H1 (cell line): ENCODE data around the gene EXOC2. TPM values are rescaled to one million over a fixed set of nuclear protein-coding genes. Genes with fewer than 3 reads are reported as not detected.

Experiments
- CTCF ChIA-PET: fragments of 300-600 bp; sonication (Branson Sonifier 250); formaldehyde crosslinking; loops from one replicate; lab custom pipeline; 2021; ENCODE audit not compliant: partially characterized antibody; lab: Charles Lee
- POLR2A ChIA-PET: fragments of 300-600 bp; sonication (Branson Sonifier 250); formaldehyde crosslinking; loops from one replicate; lab custom pipeline; 2021; ENCODE audit warnings: inconsistent platforms; ENCODE audit not compliant: partially characterized antibody; lab: Charles Lee
- DNase-seq, 2 experiments: peaks; one replicate each; pipeline versions ENCODE4 v3.0.0 to v3.0.0-alpha.2; 2010 to 2022; ENCODE audit warnings: low spot score in 2 of 2, low read depth in 1 of 2, mixed read lengths in 1 of 2
- FAIRE-seq: peaks from 2 replicates; lab custom pipeline; 2011; peaks lifted over from hg19 to GRCh38; lab: Jason Lieb, UNC
- H2AFZ ChIP-seq: 2 replicates; pipeline ENCODE4 v1.8.1; 2012; ENCODE audit warnings: low read length, inconsistent platforms
- H2AK5ac ChIP-seq: 2 replicates; pipeline ENCODE4 v1.6.1; 2013; ENCODE audit warnings: low read depth, low read length
- H2BK120ac ChIP-seq: replicated peaks from 2 replicates; pipeline ENCODE3; 2013; ENCODE audit warnings: low read depth, low read length, inconsistent platforms
- H2BK12ac ChIP-seq: 2 replicates; pipeline ENCODE4 v1.6.1; 2013; ENCODE audit warnings: low read depth, low read length
- H2BK15ac ChIP-seq: 2 replicates; pipeline ENCODE4 v1.6.1; 2013; ENCODE audit warnings: low read length
- H2BK20ac ChIP-seq: 2 replicates; pipeline ENCODE4 v1.6.1; 2013; ENCODE audit warnings: low read length
- H2BK5ac ChIP-seq: 2 replicates; pipeline ENCODE4 v1.6.1; 2013; ENCODE audit warnings: low read depth, low read length
- H3K14ac ChIP-seq: 2 replicates; pipeline ENCODE4 v1.6.1; 2013; ENCODE audit warnings: inconsistent platforms; ENCODE audit not compliant: insufficient read length
- H3K18ac ChIP-seq: 2 replicates; pipeline ENCODE4 v1.6.1; 2013; ENCODE audit warnings: low read length; ENCODE audit errors: extremely low read depth
- H3K23ac ChIP-seq: 2 replicates; pipeline ENCODE4 v1.6.1; 2013; ENCODE audit warnings: inconsistent platforms; ENCODE audit not compliant: insufficient read length
- H3K23me2 ChIP-seq: 2 replicates; pipeline ENCODE4 v1.6.1; 2013; ENCODE audit warnings: low read depth, low read length
- H3K27ac ChIP-seq: 2 replicates; pipeline ENCODE4 v1.6.1; 2011; ENCODE audit warnings: low read depth, low read length, inconsistent platforms
- H3K27me3 ChIP-seq, 4 experiments: replicated peaks in 1 of 4; 1 replicate in 1 of 4; 2 replicates in 3 of 4; pipeline versions ENCODE4 v1.6.1 to v1.8.1; 2011 to 2013; ENCODE audit warnings: low read length in 3 of 4, mild to moderate bottlenecking in 3 of 4, inconsistent platforms in 2 of 4, mixed read lengths in 2 of 4, moderate library complexity in 1 of 4; ENCODE audit not compliant: control insufficient read depth in 3 of 4, insufficient read depth in 3 of 4; ENCODE audit errors: extremely low read depth in 1 of 4
- H3K36me3 ChIP-seq, 4 experiments: 2 replicates each; pipeline versions ENCODE4 v1.6.1 to v1.8.1; 2011 to 2013; ENCODE audit warnings: mild to moderate bottlenecking in 4 of 4, low read length in 3 of 4, moderate library complexity in 2 of 4, control low read depth in 1 of 4, inconsistent platforms in 1 of 4; ENCODE audit not compliant: insufficient read depth in 4 of 4, control insufficient read depth in 2 of 4
- H3K4ac ChIP-seq: replicated peaks from 2 replicates; pipeline ENCODE3; 2013; ENCODE audit warnings: low read length, low read depth, mixed read lengths, inconsistent platforms; ENCODE audit not compliant: insufficient read length
- H3K4me1 ChIP-seq, 4 experiments: replicated peaks in 1 of 4; 1 replicate in 1 of 4; 2 replicates in 3 of 4; pipeline versions ENCODE4 v1.6.1 to v1.8.1; 2011 to 2013; ENCODE audit warnings: low read length in 3 of 4, inconsistent platforms in 2 of 4, mixed read lengths in 1 of 4; ENCODE audit not compliant: insufficient read depth in 4 of 4, control insufficient read depth in 3 of 4
- H3K4me2 ChIP-seq, 2 experiments: 2 replicates each; pipeline versions ENCODE4 v1.6.1 to v1.8.1; 2011 to 2013; ENCODE audit warnings: low read depth in 2 of 2, low read length in 2 of 2, control low read depth in 1 of 2, inconsistent platforms in 1 of 2, mild to moderate bottlenecking in 1 of 2; ENCODE audit not compliant: insufficient read depth in 1 of 2
- H3K4me3 ChIP-seq, 4 experiments: fragments of 200-600, 300-600 bp in 1 of 4; sonication (generic), shearing (Covaris generic), sonication (Bioruptor Twin) in 1 of 4; 2 replicates each; pipeline versions ENCODE4 v1.5.1 to v1.8.1; 2011 to 2016; ENCODE audit warnings: low read length in 4 of 4, low read depth in 3 of 4, control low read depth in 2 of 4, inconsistent platforms in 2 of 4, mild to moderate bottlenecking in 2 of 4, mixed read lengths in 1 of 4, moderate library complexity in 1 of 4; ENCODE audit not compliant: insufficient read depth in 2 of 4; ENCODE audit errors: extremely low read depth in 1 of 4
- H3K56ac ChIP-seq: replicated peaks from 2 replicates; pipeline ENCODE3; 2013; ENCODE audit warnings: low read depth, mild to moderate bottlenecking, mixed read lengths, low read length, inconsistent platforms; ENCODE audit not compliant: insufficient read length
- H3K79me1 ChIP-seq: 2 replicates; pipeline ENCODE4 v1.6.1; 2013; ENCODE audit warnings: low read depth, low read length, control low read depth
- H3K79me2 ChIP-seq, 2 experiments: 2 replicates each; pipeline versions ENCODE4 v1.6.1 to v1.8.1; 2012 to 2013; ENCODE audit warnings: low read length in 2 of 2, mild to moderate bottlenecking in 2 of 2, inconsistent platforms in 1 of 2; ENCODE audit not compliant: insufficient read depth in 2 of 2, control insufficient read depth in 1 of 2
- H3K9ac ChIP-seq, 4 experiments: replicated peaks in 1 of 4; 1 replicate in 1 of 4; 2 replicates in 3 of 4; pipeline versions ENCODE4 v1.6.1 to v1.8.1; 2011 to 2013; ENCODE audit warnings: low read depth in 3 of 4, low read length in 3 of 4, control low read depth in 2 of 4, mild to moderate bottlenecking in 2 of 4, moderate library complexity in 2 of 4, inconsistent platforms in 1 of 4; ENCODE audit errors: extremely low read depth in 1 of 4
- H3K9me3 ChIP-seq, 2 experiments: 2 replicates each; pipeline versions ENCODE4 v1.6.1 to v1.8.1; 2012 to 2013; ENCODE audit warnings: mild to moderate bottlenecking in 2 of 2, moderate library complexity in 2 of 2, control low read depth in 1 of 2, inconsistent platforms in 1 of 2, low read depth in 1 of 2, low read length in 1 of 2, mixed read lengths in 1 of 2; ENCODE audit not compliant: insufficient read depth in 2 of 2
- H4K20me1 ChIP-seq, 2 experiments: replicated peaks in 1 of 2; 2 replicates each; pipeline versions ENCODE3 to v1.8.1; 2011 to 2013; ENCODE audit warnings: inconsistent platforms in 2 of 2, low read length in 2 of 2, mild to moderate bottlenecking in 1 of 2; ENCODE audit not compliant: insufficient read depth in 2 of 2, control insufficient read depth in 1 of 2
- H4K5ac ChIP-seq: 2 replicates; pipeline ENCODE4 v1.6.1; 2013; ENCODE audit warnings: low read length, low read depth, mixed read lengths, inconsistent platforms; ENCODE audit not compliant: insufficient read length
- H4K8ac ChIP-seq: 2 replicates; pipeline ENCODE4 v1.8.0; 2013; ENCODE audit warnings: mild to moderate bottlenecking, moderate library complexity, low read length, inconsistent platforms; ENCODE audit not compliant: insufficient read depth; ENCODE audit errors: extremely low read depth
- H4K91ac ChIP-seq: replicated peaks from 2 replicates; pipeline ENCODE3; 2013; ENCODE audit warnings: low read length, mixed read lengths, inconsistent platforms; ENCODE audit not compliant: insufficient read length
- CEBPB ChIP-seq: IDR thresholded peaks from 2 replicates; pipeline ENCODE4 v1.6.1; 2012; ENCODE audit warnings: low read depth, low read length
- NANOG ChIP-seq: IDR thresholded peaks from 2 replicates; pipeline ENCODE4 v1.6.1; 2011; ENCODE audit warnings: low read length, low read depth, mild to moderate bottlenecking, inconsistent platforms; ENCODE audit not compliant: insufficient read depth, poor library complexity, severe bottlenecking
- POU5F1 ChIP-seq: IDR thresholded peaks from 2 replicates; pipeline ENCODE4 v1.6.1; 2011; ENCODE audit warnings: low read depth, mild to moderate bottlenecking, low read length, moderate library complexity
- SP2 ChIP-seq: IDR thresholded peaks from 2 replicates; pipeline ENCODE4 v1.6.1; 2012; ENCODE audit warnings: mild to moderate bottlenecking, low read length, inconsistent platforms
- USF2 ChIP-seq: IDR thresholded peaks from 2 replicates; pipeline ENCODE4 v1.6.1; 2011; ENCODE audit warnings: low read length, improper control_type of control experiment
- WGBS, 2 experiments: shearing (Covaris generic) in 1 of 2; methylation state at CpG; one replicate each; pipeline versions ENCODE4 v1.1.6 to v1.1.7; 2013 to 2015; ENCODE audit warnings: low lambda C conversion rate in 2 of 2, mixed read lengths in 2 of 2, inconsistent platforms in 1 of 2, low coverage in 1 of 2, missing lambda C conversion rate in 1 of 2; ENCODE audit not compliant: insufficient replicate concordance in 2 of 2, insufficient coverage in 1 of 2, insufficient read length in 1 of 2; ENCODE audit errors: extremely low coverage in 1 of 2, missing lambda C conversion rate in 1 of 2; 5-methylcytosine and 5-hydroxymethylcytosine counted together
- polyA plus RNA-seq, 7 experiments: library from polyadenylated mRNA; depleted of rRNA in 3 of 7; stranded (reverse) in 5 of 7; unstranded in 2 of 7; fragments of >200 nt in 5 of 7; fragments of 200-250 nt in 2 of 7; gene quantifications; 1 replicate in 5 of 7; 2 replicates in 1 of 7; 4 replicates in 1 of 7; pipeline versions ENCODE4 v1.2.1 to v1.2.3, GENCODE V29; 2011 to 2013; ENCODE audit warnings: missing spikeins in 2 of 7, mixed read lengths in 2 of 7
- total RNA-seq: library from RNA; stranded (reverse); fragmentation: NEBNext Ultra II Directional; extraction: Animal tissue kit (Norgen Biotek cat#: 25700); gene quantifications from 2 replicates; pipeline ENCODE4 v1.2.1, GENCODE V29; 2021

The EXOC2 gene
- total and polyA plus RNA-seq, 2 of the 8 experiments (the other 6 are each of a cell fraction or from before 2014, with no cell fraction given): 25.5 to 44.4 TPM

GRCh38 chr6:635233-635632 is 57.7 kb downstream of the EXOC2 start:
- H3K9ac ChIP-seq: no peak overlapping the region
- no peak for FAIRE-seq
- TF ChIP-seq POU5F1 (no peak), USF2 (no peak), NANOG (no peak), SP2 (no peak), CEBPB (no peak)

More at GRCh38 chr6:635233-635632, 57.7 kb downstream of the EXOC2 start:
- H3K23me2 ChIP-seq: no peaks in the 10 kb centered on the region
- no peak overlapping the region for H2BK120ac ChIP-seq
- no peak overlapping the region for H3K14ac ChIP-seq
- H3K23ac ChIP-seq: no peak overlapping the region
- H4K91ac ChIP-seq: no peak overlapping the region
- H3K79me2 ChIP-seq: peaks cover 0 to 15% of the 10 kb centered on the region in 2 experiments; a peak in 3 of 4 replicates
- H2BK20ac ChIP-seq: no peak overlapping the region
- no peak overlapping the region for H3K27ac ChIP-seq
- no peak overlapping the region for H4K8ac ChIP-seq
- CTCF ChIA-PET: interaction anchor here (0.5 to 1.8 kb wide), 2 partner anchors 25 to 38 kb away, joined by 4 to 8 read pairs; no protein-coding TSS in a partner anchor
- no peak for DNase-seq
- no peak overlapping the region for H3K18ac ChIP-seq
- H3K9me3 ChIP-seq: no peaks in the 10 kb centered on the region
- H3K4ac ChIP-seq: no peak overlapping the region
- no peak overlapping the region for H4K5ac ChIP-seq
- no peak overlapping the region for H3K4me3 ChIP-seq
- H3K56ac ChIP-seq: no peak overlapping the region
- H3K79me1 ChIP-seq: peaks cover 2% of the 10 kb centered on the region; the same call in 1 of the 2 replicates
- no peak overlapping the region for H2BK15ac ChIP-seq
- no peaks in the 10 kb centered on the region for H3K27me3 ChIP-seq
- H2AFZ ChIP-seq: no peak overlapping the region
- H3K36me3 ChIP-seq: peaks cover 0 to 14% (median 2%) of the 10 kb centered on the region in 4 experiments; a peak in 6 of 8 replicates
- no peaks in the 10 kb centered on the region; a peak in 1 of 7 replicates for H3K4me1 ChIP-seq
- H4K20me1 ChIP-seq: no peaks in the 10 kb centered on the region
- no peak overlapping the region for H3K4me2 ChIP-seq
- 90% methylated on average over 5 of the region's 5 CpGs; no CpG with 5 or more reads in 1 of the 2 experiments for WGBS, 2 experiments
- no peak overlapping the region for H2BK5ac ChIP-seq
- POLR2A ChIA-PET: no interaction called here
- H2AK5ac ChIP-seq: no peak overlapping the region
- no peak overlapping the region for H2BK12ac ChIP-seq
